Measurements from ENCODE around the gene SMIM26.
A peak's percentile ranks its signal among the peaks of the same experiment; 100 is the strongest.

The SMIM26 gene

GRCh38 chr20:18571578-18571977 is 4.3 kb downstream of the SMIM26 start:
- DNase-seq = no peak
- in situ Hi-C loops (cut with HindIII; ENCODE audit: low pct_ligation_motif_present, low pct_unique_long_range_greater_than_20kb, low sequenced_read_pairs) = no loop called here

- in situ Hi-C loops (cut with HindIII; ENCODE audit: low pct_ligation_motif_present, low pct_unique_long_range_greater_than_20kb, low sequenced_read_pairs) = no loop called here
- no peak for DNase-seq
Measured at GRCh38 chr20:18577942-18578341, 10.7 kb downstream of the SMIM26 start.

GRCh38 chr20:18578581-18578980 is 11.3 kb downstream of the SMIM26 start:
- no peak for DNase-seq
- in situ Hi-C loops (cut with HindIII; ENCODE audit: low pct_ligation_motif_present, low pct_unique_long_range_greater_than_20kb, low sequenced_read_pairs) = no loop called here

GRCh38 chr20:18580012-18580411 is 12.8 kb downstream of the SMIM26 start:
- in situ Hi-C loops (cut with HindIII; ENCODE audit: low pct_ligation_motif_present, low pct_unique_long_range_greater_than_20kb, low sequenced_read_pairs) = no loop called here
- DNase-seq = no peak

- in situ Hi-C loops (cut with HindIII; ENCODE audit: low pct_ligation_motif_present, low pct_unique_long_range_greater_than_20kb, low sequenced_read_pairs) = no loop called here
- DNase-seq = peak; percentile 95
Measured at GRCh38 chr20:18585134-18585533, 17.9 kb downstream of the SMIM26 start.

- in situ Hi-C loops (cut with HindIII; ENCODE audit: low pct_ligation_motif_present, low pct_unique_long_range_greater_than_20kb, low sequenced_read_pairs) = no loop called here
- DNase-seq = peak; percentile 90
Measured at GRCh38 chr20:18587665-18588573, 20.7 kb downstream of the SMIM26 start, which contains the start of gene DTD1. Gene DTD1, plus strand, starts transcription at chr20:18588054. Its CDS starts 19 bp downstream, at chr20:18588073.

- in situ Hi-C loops (cut with HindIII; ENCODE audit: low pct_ligation_motif_present, low pct_unique_long_range_greater_than_20kb, low sequenced_read_pairs) = no loop called here
- DNase-seq = no peak
Measured at GRCh38 chr20:18588574-18588933, 21.3 kb downstream of the SMIM26 start.

GRCh38 chr20:18589941-18590674 is 22.9 kb downstream of the SMIM26 start:
- no peak for DNase-seq
- in situ Hi-C loops (cut with HindIII; ENCODE audit: low pct_ligation_motif_present, low pct_unique_long_range_greater_than_20kb, low sequenced_read_pairs) = no loop called here

- in situ Hi-C loops (cut with HindIII; ENCODE audit: low pct_ligation_motif_present, low pct_unique_long_range_greater_than_20kb, low sequenced_read_pairs) = no loop called here
- DNase-seq = no peak
Measured at GRCh38 chr20:18596270-18596669, 29.0 kb downstream of the SMIM26 start.

GRCh38 chr20:18609741-18610140 is 42.5 kb downstream of the SMIM26 start:
- no peak for DNase-seq
- in situ Hi-C loops (cut with HindIII; ENCODE audit: low pct_ligation_motif_present, low pct_unique_long_range_greater_than_20kb, low sequenced_read_pairs) = no loop called here

GRCh38 chr20:18611492-18611891 is 44.3 kb downstream of the SMIM26 start:
- in situ Hi-C loops (cut with HindIII; ENCODE audit: low pct_ligation_motif_present, low pct_unique_long_range_greater_than_20kb, low sequenced_read_pairs) = no loop called here
- no peak for DNase-seq

- no peak for DNase-seq
- in situ Hi-C loops (cut with HindIII; ENCODE audit: low pct_ligation_motif_present, low pct_unique_long_range_greater_than_20kb, low sequenced_read_pairs) = no loop called here
Measured at GRCh38 chr20:18613553-18613952, 46.3 kb downstream of the SMIM26 start.

GRCh38 chr20:18614244-18614643 is 47.0 kb downstream of the SMIM26 start:
- in situ Hi-C loops (cut with HindIII; ENCODE audit: low pct_ligation_motif_present, low pct_unique_long_range_greater_than_20kb, low sequenced_read_pairs) = no loop called here
- DNase-seq = no peak

GRCh38 chr20:18615020-18615650 is 47.9 kb downstream of the SMIM26 start:
- no peak for DNase-seq
- in situ Hi-C loops (cut with HindIII; ENCODE audit: low pct_ligation_motif_present, low pct_unique_long_range_greater_than_20kb, low sequenced_read_pairs) = no loop called here
